ENCODE measurements around the gene ANKRD63.

- TF ChIP-seq KIAA2018 (CRISPR knock-in tag; IDR thresholded peaks at IDR 0.05; ENCODE audit: borderline replicate concordance) = no peak
- no peak for TF ChIP-seq AHDC1 (CRISPR knock-in tag; IDR thresholded peaks at IDR 0.05; ENCODE audit: borderline replicate concordance)
- no peak for TF ChIP-seq ZNF83 (CRISPR knock-in tag; IDR thresholded peaks at IDR 0.05; ENCODE audit: borderline replicate concordance)
- no peak for TF ChIP-seq ZNF24 (IDR thresholded peaks at IDR 0.05)
- TF ChIP-seq POLR2A (IDR thresholded peaks at IDR 0.05; ENCODE audit: insufficient read depth in 1 of 2, low read depth in 2 of 2, low read length in 2 of 2) = no peak
These were observed 5.1 kb upstream of the ANKRD63 start for GRCh38 chr15:40287968-40288367.
